ENCODE data around the gene PTPRK. TPM values are rescaled to one million over a fixed set of nuclear protein-coding genes. Genes with fewer than 3 reads are reported as not detected.

PTPRK gene
- total RNA-seq, 2 donors from 2014 or later, result 7.6 to 12.3 TPM

GRCh38 chr6:128252341-128253176 lies 267.8 kb downstream of the PTPRK start:
- H3K27me3 Mint-ChIP-seq, result no peaks in the 10 kb centered on the region
- no peak overlapping the region for H3K27ac Mint-ChIP-seq
- H3K4me1 Mint-ChIP-seq, result peaks cover 10% of the 10 kb centered on the region
- no peaks in the 10 kb centered on the region for H3K9me3 Mint-ChIP-seq
- H3K4me3 Mint-ChIP-seq, result no peak overlapping the region
- ATAC-seq (replicated peaks), result peak; percentile 77
- H3K36me3 Mint-ChIP-seq (ENCODE audit: low read depth), result no peaks in the 10 kb centered on the region

GRCh38 chr6:128251445-128252340 lies 268.7 kb downstream of the PTPRK start:
- no peaks in the 10 kb centered on the region for H3K9me3 Mint-ChIP-seq
- H3K4me1 Mint-ChIP-seq, result peaks cover 10% of the 10 kb centered on the region
- H3K36me3 Mint-ChIP-seq (ENCODE audit: low read depth), result no peaks in the 10 kb centered on the region
- no peak for ATAC-seq (replicated peaks)
- H3K4me3 Mint-ChIP-seq, result no peak overlapping the region
- no peaks in the 10 kb centered on the region for H3K27me3 Mint-ChIP-seq
- no peak overlapping the region for H3K27ac Mint-ChIP-seq

GRCh38 chr6:128250370-128251070 lies 269.9 kb downstream of the PTPRK start:
- Mint-ChIP-seq H3K9me3 (no peaks in the 10 kb centered on the region), H3K27ac (no peak overlapping the region), H3K27me3 (no peaks in the 10 kb centered on the region), H3K4me3 (no peak overlapping the region), H3K4me1 (peaks cover 10% of the 10 kb centered on the region), H3K36me3 (ENCODE audit: low read depth) (no peaks in the 10 kb centered on the region)
- no peak for ATAC-seq (replicated peaks)

- Mint-ChIP-seq H3K27ac (no peak overlapping the region), H3K4me3 (no peak overlapping the region), H3K9me3 (no peaks in the 10 kb centered on the region), H3K4me1 (peaks cover 10% of the 10 kb centered on the region), H3K27me3 (no peaks in the 10 kb centered on the region), H3K36me3 (ENCODE audit: low read depth) (no peaks in the 10 kb centered on the region)
- no peak for ATAC-seq (replicated peaks)
These were observed 271.0 kb downstream of the PTPRK start for GRCh38 chr6:128249429-128249828.

GRCh38 chr6:128246472-128247260 lies 273.7 kb downstream of the PTPRK start:
- H3K27ac Mint-ChIP-seq, result no peak overlapping the region
- H3K9me3 Mint-ChIP-seq, result no peaks in the 10 kb centered on the region
- H3K36me3 Mint-ChIP-seq (ENCODE audit: low read depth), result no peaks in the 10 kb centered on the region
- ATAC-seq (replicated peaks), result no peak
- H3K4me1 Mint-ChIP-seq, result no peaks in the 10 kb centered on the region
- no peak overlapping the region for H3K4me3 Mint-ChIP-seq
- H3K27me3 Mint-ChIP-seq, result no peaks in the 10 kb centered on the region

- no peak overlapping the region for H3K27ac Mint-ChIP-seq
- no peaks in the 10 kb centered on the region for H3K9me3 Mint-ChIP-seq
- H3K27me3 Mint-ChIP-seq, result no peaks in the 10 kb centered on the region
- H3K4me3 Mint-ChIP-seq, result no peak overlapping the region
- no peaks in the 10 kb centered on the region for H3K4me1 Mint-ChIP-seq
- ATAC-seq (replicated peaks), result no peak
- H3K36me3 Mint-ChIP-seq (ENCODE audit: low read depth), result no peaks in the 10 kb centered on the region
These were observed 275.5 kb downstream of the PTPRK start for GRCh38 chr6:128244751-128245405.

GRCh38 chr6:128242765-128243403 lies 277.5 kb downstream of the PTPRK start:
- H3K4me1 Mint-ChIP-seq, result no peaks in the 10 kb centered on the region
- no peak for ATAC-seq (replicated peaks)
- H3K36me3 Mint-ChIP-seq (ENCODE audit: low read depth), result no peaks in the 10 kb centered on the region
- no peaks in the 10 kb centered on the region for H3K27me3 Mint-ChIP-seq
- no peaks in the 10 kb centered on the region for H3K9me3 Mint-ChIP-seq
- no peak overlapping the region for H3K4me3 Mint-ChIP-seq
- H3K27ac Mint-ChIP-seq, result no peak overlapping the region

GRCh38 chr6:128241216-128241615 lies 279.2 kb downstream of the PTPRK start:
- H3K27me3 Mint-ChIP-seq, result no peaks in the 10 kb centered on the region
- H3K4me3 Mint-ChIP-seq, result no peak overlapping the region
- H3K27ac Mint-ChIP-seq, result no peak overlapping the region
- no peaks in the 10 kb centered on the region for H3K9me3 Mint-ChIP-seq
- no peak for ATAC-seq (replicated peaks)
- H3K36me3 Mint-ChIP-seq (ENCODE audit: low read depth), result no peaks in the 10 kb centered on the region
- no peaks in the 10 kb centered on the region for H3K4me1 Mint-ChIP-seq

GRCh38 chr6:128240024-128240428 lies 280.4 kb downstream of the PTPRK start:
- ATAC-seq (replicated peaks), result no peak
- H3K4me3 Mint-ChIP-seq, result no peak overlapping the region
- H3K9me3 Mint-ChIP-seq, result no peaks in the 10 kb centered on the region
- no peak overlapping the region for H3K27ac Mint-ChIP-seq
- H3K27me3 Mint-ChIP-seq, result no peaks in the 10 kb centered on the region
- no peaks in the 10 kb centered on the region for H3K36me3 Mint-ChIP-seq (ENCODE audit: low read depth)
- H3K4me1 Mint-ChIP-seq, result no peaks in the 10 kb centered on the region

GRCh38 chr6:128239146-128239545 lies 281.3 kb downstream of the PTPRK start:
- Mint-ChIP-seq H3K4me1 (no peaks in the 10 kb centered on the region), H3K9me3 (no peaks in the 10 kb centered on the region), H3K27ac (no peak overlapping the region), H3K36me3 (ENCODE audit: low read depth) (no peaks in the 10 kb centered on the region), H3K27me3 (no peaks in the 10 kb centered on the region), H3K4me3 (no peak overlapping the region)
- ATAC-seq (replicated peaks), result no peak

GRCh38 chr6:128238225-128238624 lies 282.2 kb downstream of the PTPRK start:
- H3K4me3 Mint-ChIP-seq, result no peak overlapping the region
- H3K27me3 Mint-ChIP-seq, result no peaks in the 10 kb centered on the region
- no peaks in the 10 kb centered on the region for H3K9me3 Mint-ChIP-seq
- no peaks in the 10 kb centered on the region for H3K4me1 Mint-ChIP-seq
- H3K36me3 Mint-ChIP-seq (ENCODE audit: low read depth), result no peaks in the 10 kb centered on the region
- no peak overlapping the region for H3K27ac Mint-ChIP-seq
- ATAC-seq (replicated peaks), result no peak

GRCh38 chr6:128235556-128235955 lies 284.8 kb downstream of the PTPRK start:
- no peaks in the 10 kb centered on the region for H3K9me3 Mint-ChIP-seq
- ATAC-seq (replicated peaks), result no peak
- H3K27me3 Mint-ChIP-seq, result no peaks in the 10 kb centered on the region
- H3K36me3 Mint-ChIP-seq (ENCODE audit: low read depth), result no peaks in the 10 kb centered on the region
- H3K4me1 Mint-ChIP-seq, result no peaks in the 10 kb centered on the region
- H3K4me3 Mint-ChIP-seq, result no peak overlapping the region
- H3K27ac Mint-ChIP-seq, result no peak overlapping the region

GRCh38 chr6:128233531-128233930 lies 286.9 kb downstream of the PTPRK start:
- Mint-ChIP-seq H3K36me3 (ENCODE audit: low read depth) (no peaks in the 10 kb centered on the region), H3K4me3 (no peak overlapping the region), H3K4me1 (no peaks in the 10 kb centered on the region), H3K9me3 (no peaks in the 10 kb centered on the region), H3K27ac (no peak overlapping the region), H3K27me3 (no peaks in the 10 kb centered on the region)
- ATAC-seq (replicated peaks), result no peak

Measured in activated T-helper 17 cell treated with anti-CD3 and anti-CD28 coated beads, Interleukin-2, amount 50 U/mL, for 72 hours (primary cell).